ENCODE data around the gene QRFPR.
"Not testable (repeated sequence)": the region's sequence is repeated elsewhere in the genome, so short reads cannot be mapped to it uniquely, and the experiment has no call there.

Gene QRFPR

GRCh38 chr4:121380776-121381462 lies at the start of gene QRFPR:
TSS of gene QRFPR (minus strand) at chr4:121381018. CDS start at chr4:121380647, 371 bp downstream.
- no peak for FAIRE-seq

- FAIRE-seq = no peak
Observed at GRCh38 chr4:121428721-121429120, 47.9 kb upstream of the QRFPR start.

GRCh38 chr4:121421594-121421993 lies 40.8 kb upstream of the QRFPR start:
- no peak for FAIRE-seq

GRCh38 chr4:121411151-121411744 lies 30.4 kb upstream of the QRFPR start:
- FAIRE-seq = no peak

- FAIRE-seq = not testable (repeated sequence)
Observed at GRCh38 chr4:121408567-121408966, 27.7 kb upstream of the QRFPR start.

GRCh38 chr4:121400632-121401031 lies 19.8 kb upstream of the QRFPR start:
- no peak for FAIRE-seq

GRCh38 chr4:121397941-121398601 lies 17.3 kb upstream of the QRFPR start:
- FAIRE-seq = no peak

GRCh38 chr4:121397434-121397833 lies 16.6 kb upstream of the QRFPR start:
- no peak for FAIRE-seq

GRCh38 chr4:121392426-121393086 lies 11.7 kb upstream of the QRFPR start:
- FAIRE-seq = no peak

GRCh38 chr4:121390335-121390734 lies 9.5 kb upstream of the QRFPR start:
- FAIRE-seq = no peak

GRCh38 chr4:121379276-121379675 lies 1.5 kb downstream of the QRFPR start:
- FAIRE-seq = no peak

- FAIRE-seq = no peak
Observed at GRCh38 chr4:121377076-121377475, 3.7 kb downstream of the QRFPR start.

GRCh38 chr4:121376556-121376955 lies 4.3 kb downstream of the QRFPR start:
- no peak for FAIRE-seq

GRCh38 chr4:121376097-121376496 lies 4.7 kb downstream of the QRFPR start:
- FAIRE-seq = no peak

- no peak for FAIRE-seq
Observed at GRCh38 chr4:121375262-121375661, 5.6 kb downstream of the QRFPR start.

- FAIRE-seq = no peak
Observed at GRCh38 chr4:121373841-121374240, 7.0 kb downstream of the QRFPR start.

GRCh38 chr4:121370729-121371325 lies 10.0 kb downstream of the QRFPR start:
- FAIRE-seq = no peak

GRCh38 chr4:121360495-121360894 lies 20.3 kb downstream of the QRFPR start:
- FAIRE-seq = no peak

GRCh38 chr4:121358473-121358872 lies 22.3 kb downstream of the QRFPR start:
- FAIRE-seq = no peak

GRCh38 chr4:121353213-121353612 lies 27.6 kb downstream of the QRFPR start:
- no peak for FAIRE-seq

- FAIRE-seq = no peak
Observed at GRCh38 chr4:121344098-121344497, 36.7 kb downstream of the QRFPR start.

- no peak for FAIRE-seq
Observed at GRCh38 chr4:121340247-121340646, 40.6 kb downstream of the QRFPR start.

GRCh38 chr4:121339824-121340223 lies 41.0 kb downstream of the QRFPR start:
- FAIRE-seq = no peak
